Measurements from ENCODE around the gene XYLB.

The XYLB gene

DNA sequence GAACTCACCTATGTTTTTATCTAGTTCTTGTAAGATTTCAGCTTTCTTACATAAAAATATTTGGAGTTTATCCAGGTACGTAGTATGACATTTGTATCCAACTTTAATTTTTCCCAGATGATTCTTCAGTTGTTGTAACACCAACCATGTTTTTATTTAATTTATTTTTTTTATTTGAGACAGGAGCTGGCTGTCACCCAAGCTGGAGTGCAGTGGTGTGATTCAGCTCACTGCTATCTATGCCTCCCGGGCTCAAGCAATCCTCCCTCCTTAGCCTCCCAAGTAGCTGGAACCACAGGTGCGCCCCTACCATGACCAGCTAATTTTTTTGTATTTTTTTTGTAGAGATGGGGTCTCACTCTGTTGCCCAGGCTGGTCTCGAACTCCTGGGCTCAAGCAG, 6.6 kb downstream of the XYLB start:
- Histone ChIP-seq H3K27me3 (no peaks in the 10 kb centered on the region), H3K36me3 (no peaks in the 10 kb centered on the region), H3K4me3 (ENCODE audit: low read depth in 1 of 2, low read length in 1 of 2) (no peak overlapping the region), H3K9me3 (no peaks in the 10 kb centered on the region), H3K4me1 (ENCODE audit: control insufficient read depth in 1 of 2, insufficient read depth in 1 of 2, low read depth in 1 of 2, low read length in 1 of 2) (peaks cover 5% of the 10 kb centered on the region in 2 experiments), H3K27ac (no peak overlapping the region)
- TF ChIP-seq CTCF (IDR thresholded peaks at IDR 0.05) = no peak

GRCh38 chr3:38354588-38355330, 8.2 kb downstream of the XYLB start:
- peaks cover 5% of the 10 kb centered on the region in 2 experiments for H3K4me1 ChIP-seq (ENCODE audit: control insufficient read depth in 1 of 2, insufficient read depth in 1 of 2, low read depth in 1 of 2, low read length in 1 of 2)
- H3K27me3 ChIP-seq = no peaks in the 10 kb centered on the region
- H3K36me3 ChIP-seq = no peaks in the 10 kb centered on the region
- no peaks in the 10 kb centered on the region for H3K9me3 ChIP-seq
- no peak overlapping the region for H3K4me3 ChIP-seq (ENCODE audit: low read depth in 1 of 2, low read length in 1 of 2)
- H3K27ac ChIP-seq = no peak overlapping the region
- no peak for TF ChIP-seq CTCF (IDR thresholded peaks at IDR 0.05)

GRCh38 chr3:38359038-38359437, 12.5 kb downstream of the XYLB start:
- H3K36me3 ChIP-seq = peaks cover 4% of the 10 kb centered on the region
- no peaks in the 10 kb centered on the region for H3K27me3 ChIP-seq
- H3K9me3 ChIP-seq = no peaks in the 10 kb centered on the region
- H3K4me1 ChIP-seq (ENCODE audit: control insufficient read depth in 1 of 2, insufficient read depth in 1 of 2, low read depth in 1 of 2, low read length in 1 of 2) = peaks cover 5% of the 10 kb centered on the region in 2 experiments
- no peak overlapping the region for H3K4me3 ChIP-seq (ENCODE audit: low read depth in 1 of 2, low read length in 1 of 2)
- no peak for TF ChIP-seq CTCF (IDR thresholded peaks at IDR 0.05)
- H3K27ac ChIP-seq = no peak overlapping the region

DNA sequence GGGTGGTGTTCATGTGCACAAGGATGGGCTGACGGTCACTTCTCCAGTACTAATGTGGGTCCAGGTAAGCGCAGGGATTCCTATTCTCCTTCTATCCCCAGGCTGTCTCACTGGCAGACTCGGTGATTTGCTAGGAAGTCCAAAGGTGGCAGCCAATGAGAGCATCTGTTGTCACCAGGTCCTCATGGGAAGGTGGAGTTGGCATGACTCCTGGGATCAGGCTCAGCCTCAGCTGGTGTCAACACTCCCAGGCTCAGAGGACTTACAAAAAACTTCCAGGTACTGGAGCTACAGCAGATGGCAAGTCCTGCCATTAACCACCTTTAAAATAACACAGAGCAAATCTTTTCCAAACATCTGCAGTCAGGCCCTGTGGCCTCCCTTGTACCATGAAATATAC, 13.8 kb downstream of the XYLB start:
- no peaks in the 10 kb centered on the region for H3K9me3 ChIP-seq
- no peaks in the 10 kb centered on the region for H3K4me1 ChIP-seq (ENCODE audit: control insufficient read depth in 1 of 2, insufficient read depth in 1 of 2, low read depth in 1 of 2, low read length in 1 of 2)
- no peak for TF ChIP-seq CTCF (IDR thresholded peaks at IDR 0.05)
- no peaks in the 10 kb centered on the region for H3K27me3 ChIP-seq
- H3K36me3 ChIP-seq = peaks cover 7% of the 10 kb centered on the region
- H3K27ac ChIP-seq = no peak overlapping the region
- H3K4me3 ChIP-seq (ENCODE audit: low read depth in 1 of 2, low read length in 1 of 2) = no peak overlapping the region

- Histone ChIP-seq H3K27ac (no peak overlapping the region), H3K27me3 (no peaks in the 10 kb centered on the region), H3K4me3 (ENCODE audit: low read depth in 1 of 2, low read length in 1 of 2) (no peak overlapping the region), H3K9me3 (no peaks in the 10 kb centered on the region), H3K36me3 (peaks cover 11% of the 10 kb centered on the region), H3K4me1 (ENCODE audit: control insufficient read depth in 1 of 2, insufficient read depth in 1 of 2, low read depth in 1 of 2, low read length in 1 of 2) (no peaks in the 10 kb centered on the region)
- TF ChIP-seq CTCF (IDR thresholded peaks at IDR 0.05) = no peak
Observed at GRCh38 chr3:38361496-38361895, 14.9 kb downstream of the XYLB start.

All from neutrophil (primary cell).